Liver (tissue), 3 donors: Measurements from ENCODE around the gene NF1.

Source experiments
- EGR1 ChIP-seq, 2 donors: IDR thresholded peaks; 2 replicates each; pipeline ENCODE4 v1.6.1; 2016 to 2018; ENCODE audit warnings: antibody characterized with exemption in 2 of 2, low read depth in 2 of 2
- FOXA1 ChIP-seq: IDR thresholded peaks from 2 replicates; pipeline ENCODE4 v1.6.1; 2016; ENCODE audit warnings: antibody characterized with exemption
- FOXA2 ChIP-seq: IDR thresholded peaks from 2 replicates; pipeline ENCODE4 v1.6.1; 2016; ENCODE audit warnings: antibody characterized with exemption
- GABPA ChIP-seq, 2 donors: IDR thresholded peaks in 1 of 2; conservative IDR thresholded peaks in 1 of 2; 2 replicates each; pipeline ENCODE4 v1.6.1; 2016; ENCODE audit warnings: antibody characterized with exemption in 2 of 2, mild to moderate bottlenecking in 1 of 2, moderate library complexity in 1 of 2
- HNF4G ChIP-seq: IDR thresholded peaks from 2 replicates; pipeline ENCODE4 v1.6.1; 2016; ENCODE audit warnings: antibody characterized with exemption
- MAX ChIP-seq: IDR thresholded peaks from 2 replicates; pipeline ENCODE4 v1.6.1; 2016; ENCODE audit warnings: antibody characterized with exemption
- RAD21 ChIP-seq, 2 donors: IDR thresholded peaks; 2 replicates each; pipeline ENCODE4 v1.6.1; 2016; ENCODE audit warnings: antibody characterized with exemption in 2 of 2, mild to moderate bottlenecking in 2 of 2
- SP1 ChIP-seq: IDR thresholded peaks from 2 replicates; pipeline ENCODE4 v1.6.1; 2018; ENCODE audit warnings: antibody characterized with exemption, mild to moderate bottlenecking
- TAF1 ChIP-seq: conservative IDR thresholded peaks from 2 replicates; pipeline ENCODE4 v1.6.1; 2016; ENCODE audit warnings: antibody characterized with exemption, mild to moderate bottlenecking
- YY1 ChIP-seq: IDR thresholded peaks from 2 replicates; pipeline ENCODE4 v1.6.1; 2016; ENCODE audit warnings: antibody characterized with exemption, mild to moderate bottlenecking
- ZBTB33 ChIP-seq: IDR thresholded peaks from 2 replicates; pipeline ENCODE4 v1.6.1; 2016; ENCODE audit warnings: antibody characterized with exemption
- TF ChIP-seq, protein P1 (sequence below): fragments of 150-350 bp; IDR thresholded peaks from 2 replicates; pipeline ENCODE4 v1.5.1; 2017; ENCODE audit warnings: improper control_type of control experiment, low read depth, low read length; ENCODE audit not compliant: missing input control
- TF ChIP-seq, protein P2 (sequence below): IDR thresholded peaks from 2 replicates; pipeline ENCODE4 v1.6.1; 2016; ENCODE audit warnings: antibody characterized with exemption, mild to moderate bottlenecking
- donor health status: healthy.
- donor health status: healthy.

DNA sequence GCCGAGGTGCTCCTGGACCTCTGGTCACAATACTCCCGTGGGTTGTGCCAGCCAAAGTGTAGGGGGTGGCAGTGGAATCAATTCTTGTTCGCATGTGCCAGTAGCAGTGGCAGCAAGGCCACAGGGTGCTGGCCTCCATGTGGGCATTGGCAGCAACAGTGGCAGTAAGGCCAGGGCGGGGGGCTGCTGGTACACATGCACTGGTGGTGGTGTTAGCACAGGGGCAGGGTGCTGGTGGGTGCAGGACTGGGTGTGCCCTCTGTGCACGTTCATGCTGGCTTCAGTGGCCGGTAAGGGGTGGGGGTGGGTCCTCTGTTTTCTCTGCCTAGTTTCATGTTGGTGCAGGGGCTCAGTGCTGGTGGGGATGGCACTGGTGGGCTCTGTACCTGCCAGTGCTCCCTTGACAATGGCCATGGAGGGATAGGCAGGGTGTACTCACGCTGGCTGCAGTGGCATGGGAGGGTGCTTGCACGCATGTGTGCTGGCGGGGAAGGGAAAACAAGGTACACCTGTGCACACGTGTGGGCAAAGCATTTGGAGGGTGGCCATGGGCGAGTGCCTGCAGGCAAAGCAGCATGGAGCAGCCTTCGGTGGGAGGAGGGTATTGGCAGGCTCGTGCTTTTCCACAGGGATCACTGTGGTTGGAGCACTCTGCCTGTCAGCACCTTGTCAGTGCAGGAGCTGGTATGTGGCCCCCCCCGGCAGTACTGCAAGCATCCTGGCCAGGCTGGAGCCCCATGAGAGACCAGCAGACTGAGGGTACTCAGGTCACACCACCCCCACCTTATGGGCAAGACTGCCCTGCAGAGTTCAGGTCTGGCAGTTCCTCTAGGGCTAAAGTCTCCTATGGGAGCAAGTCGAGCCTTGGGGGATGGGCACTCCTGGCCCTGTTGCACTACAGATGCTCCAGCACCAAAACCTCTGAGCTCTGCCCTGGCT, 35.8 kb downstream of the NF1 start:
- TF ChIP-seq GABPA (IDR thresholded peaks at IDR 0.05 in 1 of 2, conservative IDR thresholded peaks at IDR 0.05 in 1 of 2) (no peak), TAF1 (no peak), YY1 (no peak), MAX (no peak), RAD21 (IDR thresholded peaks at IDR 0.05) (no peak), FOXA2 (no peak), HNF4G (no peak), EGR1 (IDR thresholded peaks at IDR 0.05; ENCODE audit: low read depth in 2 of 2) (no peak), FOXA1 (no peak), ZBTB33 (no peak), SP1 (no peak)
- TF ChIP-seq, protein P1, sequence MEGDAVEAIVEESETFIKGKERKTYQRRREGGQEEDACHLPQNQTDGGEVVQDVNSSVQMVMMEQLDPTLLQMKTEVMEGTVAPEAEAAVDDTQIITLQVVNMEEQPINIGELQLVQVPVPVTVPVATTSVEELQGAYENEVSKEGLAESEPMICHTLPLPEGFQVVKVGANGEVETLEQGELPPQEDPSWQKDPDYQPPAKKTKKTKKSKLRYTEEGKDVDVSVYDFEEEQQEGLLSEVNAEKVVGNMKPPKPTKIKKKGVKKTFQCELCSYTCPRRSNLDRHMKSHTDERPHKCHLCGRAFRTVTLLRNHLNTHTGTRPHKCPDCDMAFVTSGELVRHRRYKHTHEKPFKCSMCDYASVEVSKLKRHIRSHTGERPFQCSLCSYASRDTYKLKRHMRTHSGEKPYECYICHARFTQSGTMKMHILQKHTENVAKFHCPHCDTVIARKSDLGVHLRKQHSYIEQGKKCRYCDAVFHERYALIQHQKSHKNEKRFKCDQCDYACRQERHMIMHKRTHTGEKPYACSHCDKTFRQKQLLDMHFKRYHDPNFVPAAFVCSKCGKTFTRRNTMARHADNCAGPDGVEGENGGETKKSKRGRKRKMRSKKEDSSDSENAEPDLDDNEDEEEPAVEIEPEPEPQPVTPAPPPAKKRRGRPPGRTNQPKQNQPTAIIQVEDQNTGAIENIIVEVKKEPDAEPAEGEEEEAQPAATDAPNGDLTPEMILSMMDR, result no peak
- TF ChIP-seq, protein P2, sequence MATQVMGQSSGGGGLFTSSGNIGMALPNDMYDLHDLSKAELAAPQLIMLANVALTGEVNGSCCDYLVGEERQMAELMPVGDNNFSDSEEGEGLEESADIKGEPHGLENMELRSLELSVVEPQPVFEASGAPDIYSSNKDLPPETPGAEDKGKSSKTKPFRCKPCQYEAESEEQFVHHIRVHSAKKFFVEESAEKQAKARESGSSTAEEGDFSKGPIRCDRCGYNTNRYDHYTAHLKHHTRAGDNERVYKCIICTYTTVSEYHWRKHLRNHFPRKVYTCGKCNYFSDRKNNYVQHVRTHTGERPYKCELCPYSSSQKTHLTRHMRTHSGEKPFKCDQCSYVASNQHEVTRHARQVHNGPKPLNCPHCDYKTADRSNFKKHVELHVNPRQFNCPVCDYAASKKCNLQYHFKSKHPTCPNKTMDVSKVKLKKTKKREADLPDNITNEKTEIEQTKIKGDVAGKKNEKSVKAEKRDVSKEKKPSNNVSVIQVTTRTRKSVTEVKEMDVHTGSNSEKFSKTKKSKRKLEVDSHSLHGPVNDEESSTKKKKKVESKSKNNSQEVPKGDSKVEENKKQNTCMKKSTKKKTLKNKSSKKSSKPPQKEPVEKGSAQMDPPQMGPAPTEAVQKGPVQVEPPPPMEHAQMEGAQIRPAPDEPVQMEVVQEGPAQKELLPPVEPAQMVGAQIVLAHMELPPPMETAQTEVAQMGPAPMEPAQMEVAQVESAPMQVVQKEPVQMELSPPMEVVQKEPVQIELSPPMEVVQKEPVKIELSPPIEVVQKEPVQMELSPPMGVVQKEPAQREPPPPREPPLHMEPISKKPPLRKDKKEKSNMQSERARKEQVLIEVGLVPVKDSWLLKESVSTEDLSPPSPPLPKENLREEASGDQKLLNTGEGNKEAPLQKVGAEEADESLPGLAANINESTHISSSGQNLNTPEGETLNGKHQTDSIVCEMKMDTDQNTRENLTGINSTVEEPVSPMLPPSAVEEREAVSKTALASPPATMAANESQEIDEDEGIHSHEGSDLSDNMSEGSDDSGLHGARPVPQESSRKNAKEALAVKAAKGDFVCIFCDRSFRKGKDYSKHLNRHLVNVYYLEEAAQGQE, result no peak
